IMR-90 (cell line): ENCODE results near the gene ABCF1.

ENCODE experiments used
- CEBPB ChIP-seq: IDR thresholded peaks from 2 replicates; pipeline ENCODE4 v1.6.1; 2012; ENCODE audit warnings: low read depth, low read length, improper control_type of control experiment
- FOS ChIP-seq: fragments of 150-350 bp; IDR thresholded peaks from 2 replicates; pipeline ENCODE4 v1.6.1; 2016; ENCODE audit warnings: low read depth, low read length
- MAFK ChIP-seq: IDR thresholded peaks from 2 replicates; pipeline ENCODE4 v1.6.1; 2012; ENCODE audit warnings: low read depth, low read length, improper control_type of control experiment
- MAZ ChIP-seq: IDR thresholded peaks from 2 replicates; pipeline ENCODE4 v1.6.1; 2012; ENCODE audit warnings: low read depth, mild to moderate bottlenecking, low read length, improper control_type of control experiment, moderate library complexity, borderline replicate concordance
- MXI1 ChIP-seq: IDR thresholded peaks from 2 replicates; pipeline ENCODE4 v1.6.1; 2012; ENCODE audit warnings: low read depth, mild to moderate bottlenecking, low read length, moderate library complexity, borderline replicate concordance
- POLR2A ChIP-seq: IDR thresholded peaks from 2 replicates; pipeline ENCODE4 v1.6.1; 2012; ENCODE audit warnings: mild to moderate bottlenecking, low read depth, low read length
- RAD21 ChIP-seq: IDR thresholded peaks from 2 replicates; pipeline ENCODE4 v1.6.1; 2012; ENCODE audit warnings: low read length, improper control_type of control experiment
- RFX5 ChIP-seq: IDR thresholded peaks from 2 replicates; pipeline ENCODE4 v1.8.0; 2012; ENCODE audit warnings: low read depth, mild to moderate bottlenecking, low read length, moderate library complexity
- SMC3 ChIP-seq: fragments of 150-350 bp; IDR thresholded peaks from 2 replicates; pipeline ENCODE4 v1.6.1; 2016; ENCODE audit warnings: low read depth, mild to moderate bottlenecking, antibody characterized with exemption, low read length, moderate library complexity
- TF ChIP-seq, protein P1 (sequence below): conservative IDR thresholded peaks from 2 replicates; pipeline ENCODE4 v1.5.1; 2012; ENCODE audit warnings: mild to moderate bottlenecking, low read depth, low read length, improper control_type of control experiment
- TF ChIP-seq, protein P2 (sequence below): fragments of 150-350 bp; IDR thresholded peaks from 2 replicates; pipeline ENCODE4 v1.6.1; 2017; ENCODE audit warnings: mild to moderate bottlenecking, antibody characterized with exemption, low read length, low read depth

DNA sequence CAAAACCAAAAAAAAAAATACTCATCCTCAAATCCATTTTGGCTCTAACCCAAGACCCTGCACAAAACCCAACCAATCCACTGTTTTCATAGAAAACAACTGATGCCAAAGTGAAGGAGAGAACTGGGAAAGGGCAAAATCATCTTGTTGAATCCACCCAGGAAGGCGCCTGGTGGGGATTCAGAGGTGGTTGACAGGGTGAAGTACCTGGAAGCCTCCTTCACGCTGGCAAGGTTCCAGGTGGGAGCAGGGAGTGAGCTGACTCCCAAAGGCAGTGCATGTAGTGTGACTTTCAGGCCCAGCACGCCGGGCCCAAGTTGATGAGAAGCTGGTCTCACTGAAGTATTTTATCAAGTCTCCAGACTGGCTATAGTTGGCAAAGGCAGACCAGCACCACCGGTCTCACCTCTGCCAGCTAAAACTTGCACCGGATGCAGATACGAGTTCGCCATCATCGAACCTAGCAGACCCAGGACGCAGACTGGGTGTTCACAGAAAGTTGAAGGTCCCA lies 29.3 kb downstream of the ABCF1 start:
- TF ChIP-seq, protein P1, sequence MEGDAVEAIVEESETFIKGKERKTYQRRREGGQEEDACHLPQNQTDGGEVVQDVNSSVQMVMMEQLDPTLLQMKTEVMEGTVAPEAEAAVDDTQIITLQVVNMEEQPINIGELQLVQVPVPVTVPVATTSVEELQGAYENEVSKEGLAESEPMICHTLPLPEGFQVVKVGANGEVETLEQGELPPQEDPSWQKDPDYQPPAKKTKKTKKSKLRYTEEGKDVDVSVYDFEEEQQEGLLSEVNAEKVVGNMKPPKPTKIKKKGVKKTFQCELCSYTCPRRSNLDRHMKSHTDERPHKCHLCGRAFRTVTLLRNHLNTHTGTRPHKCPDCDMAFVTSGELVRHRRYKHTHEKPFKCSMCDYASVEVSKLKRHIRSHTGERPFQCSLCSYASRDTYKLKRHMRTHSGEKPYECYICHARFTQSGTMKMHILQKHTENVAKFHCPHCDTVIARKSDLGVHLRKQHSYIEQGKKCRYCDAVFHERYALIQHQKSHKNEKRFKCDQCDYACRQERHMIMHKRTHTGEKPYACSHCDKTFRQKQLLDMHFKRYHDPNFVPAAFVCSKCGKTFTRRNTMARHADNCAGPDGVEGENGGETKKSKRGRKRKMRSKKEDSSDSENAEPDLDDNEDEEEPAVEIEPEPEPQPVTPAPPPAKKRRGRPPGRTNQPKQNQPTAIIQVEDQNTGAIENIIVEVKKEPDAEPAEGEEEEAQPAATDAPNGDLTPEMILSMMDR, result no peak
- TF ChIP-seq RFX5, result no peak
- no peak for TF ChIP-seq POLR2A
- TF ChIP-seq MAZ, result no peak
- TF ChIP-seq SMC3, result no peak
- no peak for TF ChIP-seq FOS
- TF ChIP-seq CEBPB, result no peak
- no peak for TF ChIP-seq MXI1
- TF ChIP-seq MAFK, result no peak
- TF ChIP-seq, protein P2, sequence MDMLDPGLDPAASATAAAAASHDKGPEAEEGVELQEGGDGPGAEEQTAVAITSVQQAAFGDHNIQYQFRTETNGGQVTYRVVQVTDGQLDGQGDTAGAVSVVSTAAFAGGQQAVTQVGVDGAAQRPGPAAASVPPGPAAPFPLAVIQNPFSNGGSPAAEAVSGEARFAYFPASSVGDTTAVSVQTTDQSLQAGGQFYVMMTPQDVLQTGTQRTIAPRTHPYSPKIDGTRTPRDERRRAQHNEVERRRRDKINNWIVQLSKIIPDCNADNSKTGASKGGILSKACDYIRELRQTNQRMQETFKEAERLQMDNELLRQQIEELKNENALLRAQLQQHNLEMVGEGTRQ, result no peak
- no peak for TF ChIP-seq RAD21
